Measurements from ENCODE around the gene HPS4.

DNA sequence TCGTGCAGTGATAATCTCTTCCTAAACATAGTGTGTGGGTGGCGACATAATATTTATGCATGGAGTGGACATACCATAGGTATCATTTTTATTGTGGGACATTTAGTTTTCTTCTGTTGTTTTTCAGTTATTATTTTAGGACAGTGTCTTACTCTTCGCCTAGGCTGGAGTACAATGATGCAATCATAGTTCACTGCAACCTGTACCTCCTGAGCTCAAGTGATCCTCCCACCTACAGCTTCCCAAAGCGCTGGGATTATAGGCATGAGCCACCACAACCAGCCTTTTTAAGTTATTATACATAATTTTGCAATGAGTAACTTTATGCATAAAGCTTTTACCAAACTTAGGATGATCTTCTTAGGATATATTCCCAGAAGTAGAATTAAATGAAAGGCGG lies 2.8 kb upstream of the HPS4 start:
- no peak for TF ChIP-seq CREB1 (IDR thresholded peaks at IDR 0.05; ENCODE audit: low read depth)
- TF ChIP-seq, protein P1, sequence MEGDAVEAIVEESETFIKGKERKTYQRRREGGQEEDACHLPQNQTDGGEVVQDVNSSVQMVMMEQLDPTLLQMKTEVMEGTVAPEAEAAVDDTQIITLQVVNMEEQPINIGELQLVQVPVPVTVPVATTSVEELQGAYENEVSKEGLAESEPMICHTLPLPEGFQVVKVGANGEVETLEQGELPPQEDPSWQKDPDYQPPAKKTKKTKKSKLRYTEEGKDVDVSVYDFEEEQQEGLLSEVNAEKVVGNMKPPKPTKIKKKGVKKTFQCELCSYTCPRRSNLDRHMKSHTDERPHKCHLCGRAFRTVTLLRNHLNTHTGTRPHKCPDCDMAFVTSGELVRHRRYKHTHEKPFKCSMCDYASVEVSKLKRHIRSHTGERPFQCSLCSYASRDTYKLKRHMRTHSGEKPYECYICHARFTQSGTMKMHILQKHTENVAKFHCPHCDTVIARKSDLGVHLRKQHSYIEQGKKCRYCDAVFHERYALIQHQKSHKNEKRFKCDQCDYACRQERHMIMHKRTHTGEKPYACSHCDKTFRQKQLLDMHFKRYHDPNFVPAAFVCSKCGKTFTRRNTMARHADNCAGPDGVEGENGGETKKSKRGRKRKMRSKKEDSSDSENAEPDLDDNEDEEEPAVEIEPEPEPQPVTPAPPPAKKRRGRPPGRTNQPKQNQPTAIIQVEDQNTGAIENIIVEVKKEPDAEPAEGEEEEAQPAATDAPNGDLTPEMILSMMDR (IDR thresholded peaks at IDR 0.05 in 2 of 3, conservative IDR thresholded peaks at IDR 0.05 in 1 of 3; ENCODE audit: control insufficient read depth in 2 of 3, extremely low read depth in 1 of 3, insufficient read depth in 1 of 3, low read depth in 3 of 3, low read length in 3 of 3): no peak
- TF ChIP-seq CEBPB (IDR thresholded peaks at IDR 0.05; ENCODE audit: borderline replicate concordance in 1 of 2, low read depth in 2 of 2, low read length in 2 of 2): no peak
- TF ChIP-seq EZH2 (IDR thresholded peaks at IDR 0.05; ENCODE audit: borderline replicate concordance, control insufficient read depth, low read depth, low read length): no peak
- no peak for TF ChIP-seq EP300 (IDR thresholded peaks at IDR 0.05; ENCODE audit: borderline replicate concordance in 1 of 2, control insufficient read depth in 1 of 2, low read depth in 2 of 2, low read length in 2 of 2)
- TF ChIP-seq POLR2A (IDR thresholded peaks at IDR 0.05; ENCODE audit: low read depth, low read length): no peak
- TF ChIP-seq, protein P2, sequence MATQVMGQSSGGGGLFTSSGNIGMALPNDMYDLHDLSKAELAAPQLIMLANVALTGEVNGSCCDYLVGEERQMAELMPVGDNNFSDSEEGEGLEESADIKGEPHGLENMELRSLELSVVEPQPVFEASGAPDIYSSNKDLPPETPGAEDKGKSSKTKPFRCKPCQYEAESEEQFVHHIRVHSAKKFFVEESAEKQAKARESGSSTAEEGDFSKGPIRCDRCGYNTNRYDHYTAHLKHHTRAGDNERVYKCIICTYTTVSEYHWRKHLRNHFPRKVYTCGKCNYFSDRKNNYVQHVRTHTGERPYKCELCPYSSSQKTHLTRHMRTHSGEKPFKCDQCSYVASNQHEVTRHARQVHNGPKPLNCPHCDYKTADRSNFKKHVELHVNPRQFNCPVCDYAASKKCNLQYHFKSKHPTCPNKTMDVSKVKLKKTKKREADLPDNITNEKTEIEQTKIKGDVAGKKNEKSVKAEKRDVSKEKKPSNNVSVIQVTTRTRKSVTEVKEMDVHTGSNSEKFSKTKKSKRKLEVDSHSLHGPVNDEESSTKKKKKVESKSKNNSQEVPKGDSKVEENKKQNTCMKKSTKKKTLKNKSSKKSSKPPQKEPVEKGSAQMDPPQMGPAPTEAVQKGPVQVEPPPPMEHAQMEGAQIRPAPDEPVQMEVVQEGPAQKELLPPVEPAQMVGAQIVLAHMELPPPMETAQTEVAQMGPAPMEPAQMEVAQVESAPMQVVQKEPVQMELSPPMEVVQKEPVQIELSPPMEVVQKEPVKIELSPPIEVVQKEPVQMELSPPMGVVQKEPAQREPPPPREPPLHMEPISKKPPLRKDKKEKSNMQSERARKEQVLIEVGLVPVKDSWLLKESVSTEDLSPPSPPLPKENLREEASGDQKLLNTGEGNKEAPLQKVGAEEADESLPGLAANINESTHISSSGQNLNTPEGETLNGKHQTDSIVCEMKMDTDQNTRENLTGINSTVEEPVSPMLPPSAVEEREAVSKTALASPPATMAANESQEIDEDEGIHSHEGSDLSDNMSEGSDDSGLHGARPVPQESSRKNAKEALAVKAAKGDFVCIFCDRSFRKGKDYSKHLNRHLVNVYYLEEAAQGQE (IDR thresholded peaks at IDR 0.05; ENCODE audit: low read depth, low read length): no peak
- no peak for TF ChIP-seq RAD21 (IDR thresholded peaks at IDR 0.05; ENCODE audit: insufficient read depth, low read depth, low read length)
- TF ChIP-seq MYC (IDR thresholded peaks at IDR 0.05; ENCODE audit: insufficient read depth, insufficient read length, insufficient replicate concordance, low read length, severe bottlenecking): no peak
- TF ChIP-seq, protein P3, sequence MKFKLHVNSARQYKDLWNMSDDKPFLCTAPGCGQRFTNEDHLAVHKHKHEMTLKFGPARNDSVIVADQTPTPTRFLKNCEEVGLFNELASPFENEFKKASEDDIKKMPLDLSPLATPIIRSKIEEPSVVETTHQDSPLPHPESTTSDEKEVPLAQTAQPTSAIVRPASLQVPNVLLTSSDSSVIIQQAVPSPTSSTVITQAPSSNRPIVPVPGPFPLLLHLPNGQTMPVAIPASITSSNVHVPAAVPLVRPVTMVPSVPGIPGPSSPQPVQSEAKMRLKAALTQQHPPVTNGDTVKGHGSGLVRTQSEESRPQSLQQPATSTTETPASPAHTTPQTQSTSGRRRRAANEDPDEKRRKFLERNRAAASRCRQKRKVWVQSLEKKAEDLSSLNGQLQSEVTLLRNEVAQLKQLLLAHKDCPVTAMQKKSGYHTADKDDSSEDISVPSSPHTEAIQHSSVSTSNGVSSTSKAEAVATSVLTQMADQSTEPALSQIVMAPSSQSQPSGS (IDR thresholded peaks at IDR 0.05; ENCODE audit: low read length): no peak
- TF ChIP-seq POLR2AphosphoS5 (IDR thresholded peaks at IDR 0.05; ENCODE audit: low read length): no peak
- no peak for TF ChIP-seq SMC3 (IDR thresholded peaks at IDR 0.05; ENCODE audit: borderline replicate concordance, low read length)

Data from GM12878 (cell line).